ENCODE data around the gene GPR137.

Gene GPR137

GRCh38 chr11:64259533-64260067, 26.0 kb upstream of the GPR137 start:
- Histone ChIP-seq H3K4me1 (ENCODE audit: control insufficient read depth, low read depth, low read length) (no peaks in the 10 kb centered on the region), H3K27ac (ENCODE audit: low read depth, low read length) (no peak overlapping the region), H3K79me1 (ENCODE audit: low read length) (no peaks in the 10 kb centered on the region), H3K4me3 (ENCODE audit: low read length) (no peak overlapping the region), H4K5ac (ENCODE audit: low read length) (no peak overlapping the region), H3K27me3 (ENCODE audit: insufficient read depth, low read length, poor library complexity) (no peaks in the 10 kb centered on the region), H3K18ac (ENCODE audit: low read length) (no peak overlapping the region), H3K4ac (ENCODE audit: low read depth, low read length) (no peak overlapping the region), H3K79me2 (ENCODE audit: control insufficient read depth, insufficient read depth, low read length) (no peaks in the 10 kb centered on the region), H4K8ac (ENCODE audit: low read depth, low read length) (no peak overlapping the region), H3K36me3 (ENCODE audit: control insufficient read depth, insufficient read depth, low read length) (peaks cover 20% of the 10 kb centered on the region), H3K23ac (ENCODE audit: low read length) (no peak overlapping the region), H2BK15ac (replicated peaks; ENCODE audit: low read depth) (no peak overlapping the region), H2BK120ac (ENCODE audit: low read depth, low read length) (no peak overlapping the region), H3K56ac (ENCODE audit: low read length) (no peak overlapping the region), H2AK5ac (ENCODE audit: low read length) (no peak overlapping the region), H2BK5ac (ENCODE audit: low read length) (no peak overlapping the region), H3K4me2 (ENCODE audit: low read length) (no peak overlapping the region), H3K9ac (ENCODE audit: low read length) (no peak overlapping the region)
- no CpG with 5 or more reads among the region's 4 CpGs for WGBS (ENCODE audit: extremely low coverage, insufficient coverage, low lambda C conversion rate)
- no peak for DNase-seq

- Histone ChIP-seq H3K18ac (ENCODE audit: low read length) (no peak overlapping the region), H3K4ac (ENCODE audit: low read depth, low read length) (no peak overlapping the region), H3K79me2 (ENCODE audit: control insufficient read depth, insufficient read depth, low read length) (no peaks in the 10 kb centered on the region), H3K79me1 (ENCODE audit: low read length) (no peaks in the 10 kb centered on the region), H2BK15ac (replicated peaks; ENCODE audit: low read depth) (no peak overlapping the region), H2BK5ac (ENCODE audit: low read length) (no peak overlapping the region), H3K4me3 (ENCODE audit: low read length) (no peak overlapping the region), H3K23ac (ENCODE audit: low read length) (no peak overlapping the region), H3K4me2 (ENCODE audit: low read length) (no peak overlapping the region), H3K56ac (ENCODE audit: low read length) (no peak overlapping the region), H2AK5ac (ENCODE audit: low read length) (no peak overlapping the region), H2BK120ac (ENCODE audit: low read depth, low read length) (no peak overlapping the region), H4K8ac (ENCODE audit: low read depth, low read length) (no peak overlapping the region), H3K27me3 (ENCODE audit: insufficient read depth, low read length, poor library complexity) (no peaks in the 10 kb centered on the region), H4K5ac (ENCODE audit: low read length) (no peak overlapping the region), H3K36me3 (ENCODE audit: control insufficient read depth, insufficient read depth, low read length) (peaks cover 17% of the 10 kb centered on the region), H3K4me1 (ENCODE audit: control insufficient read depth, low read depth, low read length) (no peaks in the 10 kb centered on the region), H3K27ac (ENCODE audit: low read depth, low read length) (no peak overlapping the region), H3K9ac (ENCODE audit: low read length) (no peak overlapping the region)
- no peak for DNase-seq
- no CpG with 5 or more reads among the region's 6 CpGs for WGBS (ENCODE audit: extremely low coverage, insufficient coverage, low lambda C conversion rate)
Measured at GRCh38 chr11:64260147-64260708, 25.4 kb upstream of the GPR137 start.

- H3K4ac ChIP-seq (ENCODE audit: low read depth, low read length), result no peak overlapping the region
- no peak overlapping the region for H3K18ac ChIP-seq (ENCODE audit: low read length)
- DNase-seq, result no peak
- no CpG with 5 or more reads among the region's 18 CpGs for WGBS (ENCODE audit: extremely low coverage, insufficient coverage, low lambda C conversion rate)
- no peak overlapping the region for H4K8ac ChIP-seq (ENCODE audit: low read depth, low read length)
- H2BK15ac ChIP-seq (replicated peaks; ENCODE audit: low read depth), result no peak overlapping the region
- no peak overlapping the region for H3K27ac ChIP-seq (ENCODE audit: low read depth, low read length)
- no peak overlapping the region for H4K5ac ChIP-seq (ENCODE audit: low read length)
- H3K23ac ChIP-seq (ENCODE audit: low read length), result no peak overlapping the region
- no peaks in the 10 kb centered on the region for H3K4me1 ChIP-seq (ENCODE audit: control insufficient read depth, low read depth, low read length)
- H2AK5ac ChIP-seq (ENCODE audit: low read length), result no peak overlapping the region
- no peak overlapping the region for H3K4me2 ChIP-seq (ENCODE audit: low read length)
- H3K79me1 ChIP-seq (ENCODE audit: low read length), result no peaks in the 10 kb centered on the region
- no peaks in the 10 kb centered on the region for H3K79me2 ChIP-seq (ENCODE audit: control insufficient read depth, insufficient read depth, low read length)
- H3K36me3 ChIP-seq (ENCODE audit: control insufficient read depth, insufficient read depth, low read length), result peaks cover 17% of the 10 kb centered on the region
- H3K56ac ChIP-seq (ENCODE audit: low read length), result no peak overlapping the region
- no peak overlapping the region for H3K4me3 ChIP-seq (ENCODE audit: low read length)
- no peak overlapping the region for H2BK120ac ChIP-seq (ENCODE audit: low read depth, low read length)
- no peak overlapping the region for H2BK5ac ChIP-seq (ENCODE audit: low read length)
- H3K9ac ChIP-seq (ENCODE audit: low read length), result no peak overlapping the region
- H3K27me3 ChIP-seq (ENCODE audit: insufficient read depth, low read length, poor library complexity), result no peaks in the 10 kb centered on the region
Measured at GRCh38 chr11:64261556-64262080, 24.0 kb upstream of the GPR137 start.

GRCh38 chr11:64262271-64263002, 23.2 kb upstream of the GPR137 start:
- Histone ChIP-seq H3K4ac (ENCODE audit: low read depth, low read length) (no peak overlapping the region), H3K27ac (ENCODE audit: low read depth, low read length) (no peak overlapping the region), H3K56ac (ENCODE audit: low read length) (no peak overlapping the region), H3K4me3 (ENCODE audit: low read length) (no peak overlapping the region), H3K4me2 (ENCODE audit: low read length) (no peak overlapping the region), H2BK120ac (ENCODE audit: low read depth, low read length) (no peak overlapping the region), H3K9ac (ENCODE audit: low read length) (no peak overlapping the region), H3K4me1 (ENCODE audit: control insufficient read depth, low read depth, low read length) (no peaks in the 10 kb centered on the region), H4K8ac (ENCODE audit: low read depth, low read length) (no peak overlapping the region), H4K5ac (ENCODE audit: low read length) (no peak overlapping the region), H3K18ac (ENCODE audit: low read length) (no peak overlapping the region), H2BK5ac (ENCODE audit: low read length) (no peak overlapping the region), H3K79me1 (ENCODE audit: low read length) (no peaks in the 10 kb centered on the region), H3K79me2 (ENCODE audit: control insufficient read depth, insufficient read depth, low read length) (no peaks in the 10 kb centered on the region), H3K36me3 (ENCODE audit: control insufficient read depth, insufficient read depth, low read length) (peaks cover 17% of the 10 kb centered on the region), H2BK15ac (replicated peaks; ENCODE audit: low read depth) (no peak overlapping the region), H3K23ac (ENCODE audit: low read length) (no peak overlapping the region), H3K27me3 (ENCODE audit: insufficient read depth, low read length, poor library complexity) (no peaks in the 10 kb centered on the region), H2AK5ac (ENCODE audit: low read length) (no peak overlapping the region)
- DNase-seq, result no peak
- WGBS (ENCODE audit: extremely low coverage, insufficient coverage, low lambda C conversion rate), result no CpG with 5 or more reads among the region's 42 CpGs

- H3K18ac ChIP-seq (ENCODE audit: low read length), result no peak overlapping the region
- H3K36me3 ChIP-seq (ENCODE audit: control insufficient read depth, insufficient read depth, low read length), result peaks cover 17% of the 10 kb centered on the region
- no peak overlapping the region for H3K56ac ChIP-seq (ENCODE audit: low read length)
- H2BK120ac ChIP-seq (ENCODE audit: low read depth, low read length), result no peak overlapping the region
- H3K23ac ChIP-seq (ENCODE audit: low read length), result no peak overlapping the region
- no peaks in the 10 kb centered on the region for H3K79me1 ChIP-seq (ENCODE audit: low read length)
- no peaks in the 10 kb centered on the region for H3K27me3 ChIP-seq (ENCODE audit: insufficient read depth, low read length, poor library complexity)
- H2AK5ac ChIP-seq (ENCODE audit: low read length), result no peak overlapping the region
- no peak overlapping the region for H3K4me2 ChIP-seq (ENCODE audit: low read length)
- no peak overlapping the region for H3K4ac ChIP-seq (ENCODE audit: low read depth, low read length)
- no peak overlapping the region for H3K4me3 ChIP-seq (ENCODE audit: low read length)
- H3K79me2 ChIP-seq (ENCODE audit: control insufficient read depth, insufficient read depth, low read length), result no peaks in the 10 kb centered on the region
- no CpG with 5 or more reads among the region's 29 CpGs for WGBS (ENCODE audit: extremely low coverage, insufficient coverage, low lambda C conversion rate)
- H2BK15ac ChIP-seq (replicated peaks; ENCODE audit: low read depth), result no peak overlapping the region
- H4K8ac ChIP-seq (ENCODE audit: low read depth, low read length), result no peak overlapping the region
- DNase-seq, result peak; percentile 62
- H4K5ac ChIP-seq (ENCODE audit: low read length), result no peak overlapping the region
- H3K27ac ChIP-seq (ENCODE audit: low read depth, low read length), result no peak overlapping the region
- no peak overlapping the region for H3K9ac ChIP-seq (ENCODE audit: low read length)
- no peak overlapping the region for H2BK5ac ChIP-seq (ENCODE audit: low read length)
- peaks cover 1% of the 10 kb centered on the region for H3K4me1 ChIP-seq (ENCODE audit: control insufficient read depth, low read depth, low read length)
Measured at GRCh38 chr11:64263021-64263946, 22.4 kb upstream of the GPR137 start.

Data from mesendoderm (in vitro differentiated cells).